ENCODE measurements around the gene NADK2. TPM values are rescaled to one million over a fixed set of nuclear protein-coding genes. Genes with fewer than 3 reads are reported as not detected.

Gene NADK2
- total and polyA plus RNA-seq, 2 donors from 2014 or later = 15.4 to 27.9 TPM

DNA sequence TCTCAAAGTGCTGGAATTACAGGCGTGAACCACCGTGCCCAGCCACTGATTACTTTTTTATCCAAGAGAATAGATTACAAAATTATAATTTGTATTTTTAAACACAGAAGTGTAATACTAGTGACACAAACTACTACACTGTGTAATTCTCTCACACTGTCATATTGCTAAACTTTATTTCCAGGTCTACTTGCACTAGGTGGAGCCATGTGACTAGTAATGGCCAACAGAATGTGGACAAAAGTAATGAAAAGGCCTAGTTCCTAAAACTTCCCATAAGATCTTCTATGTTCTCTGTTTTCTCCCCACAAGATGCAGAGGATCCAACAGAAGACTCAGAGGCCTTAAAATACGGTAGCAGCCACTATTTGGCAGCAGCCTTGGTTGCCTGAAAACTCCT, 27.3 kb downstream of the NADK2 start:
- TF ChIP-seq, protein P1, sequence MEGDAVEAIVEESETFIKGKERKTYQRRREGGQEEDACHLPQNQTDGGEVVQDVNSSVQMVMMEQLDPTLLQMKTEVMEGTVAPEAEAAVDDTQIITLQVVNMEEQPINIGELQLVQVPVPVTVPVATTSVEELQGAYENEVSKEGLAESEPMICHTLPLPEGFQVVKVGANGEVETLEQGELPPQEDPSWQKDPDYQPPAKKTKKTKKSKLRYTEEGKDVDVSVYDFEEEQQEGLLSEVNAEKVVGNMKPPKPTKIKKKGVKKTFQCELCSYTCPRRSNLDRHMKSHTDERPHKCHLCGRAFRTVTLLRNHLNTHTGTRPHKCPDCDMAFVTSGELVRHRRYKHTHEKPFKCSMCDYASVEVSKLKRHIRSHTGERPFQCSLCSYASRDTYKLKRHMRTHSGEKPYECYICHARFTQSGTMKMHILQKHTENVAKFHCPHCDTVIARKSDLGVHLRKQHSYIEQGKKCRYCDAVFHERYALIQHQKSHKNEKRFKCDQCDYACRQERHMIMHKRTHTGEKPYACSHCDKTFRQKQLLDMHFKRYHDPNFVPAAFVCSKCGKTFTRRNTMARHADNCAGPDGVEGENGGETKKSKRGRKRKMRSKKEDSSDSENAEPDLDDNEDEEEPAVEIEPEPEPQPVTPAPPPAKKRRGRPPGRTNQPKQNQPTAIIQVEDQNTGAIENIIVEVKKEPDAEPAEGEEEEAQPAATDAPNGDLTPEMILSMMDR (IDR thresholded peaks at IDR 0.05; ENCODE audit: borderline replicate concordance, extremely low read depth, insufficient read depth) = peak; percentile 20
- Histone ChIP-seq H3K9me3 (ENCODE audit: control insufficient read depth in 2 of 3, insufficient read depth in 1 of 3, low read length in 3 of 3) (no peaks in the 10 kb centered on the region), H3K36me3 (ENCODE audit: control insufficient read depth in 2 of 3, insufficient read depth in 3 of 3, low read length in 3 of 3) (peaks cover 2 to 8% (median 4%) of the 10 kb centered on the region in 3 donors)

DNA sequence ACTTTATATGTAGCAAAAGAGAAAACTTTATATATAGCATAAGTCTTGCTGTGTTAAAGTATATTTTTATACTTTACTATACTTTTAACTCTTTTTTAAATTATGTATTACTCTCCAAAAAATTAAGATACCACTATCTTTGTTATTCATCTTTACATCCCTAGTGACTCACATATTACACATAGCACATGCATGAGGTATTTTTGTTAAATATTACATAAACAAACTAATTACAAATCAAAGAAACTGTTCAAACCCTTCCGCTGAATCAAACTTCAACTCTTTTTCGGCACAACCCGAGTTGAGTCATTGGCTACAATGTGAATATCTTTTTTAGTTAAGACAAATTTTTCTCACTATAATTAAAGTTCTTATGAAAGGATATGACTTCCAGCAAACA, 32.1 kb downstream of the NADK2 start:
- peaks cover 0 to 3% (median 3%) of the 10 kb centered on the region in 3 donors for H3K36me3 ChIP-seq (ENCODE audit: control insufficient read depth in 2 of 3, insufficient read depth in 3 of 3, low read length in 3 of 3)

More for the DNA sequence above, 27.3 kb downstream of the NADK2 start:
- FAIRE-seq (no peak), DNase-seq (peak in 1 of 5 donors; percentile 12)
- Histone ChIP-seq H3K9ac (ENCODE audit: low read length in 3 of 3) (no peak overlapping the region), H3K27me3 (ENCODE audit: control insufficient read depth, insufficient read depth, low read length) (no peaks in the 10 kb centered on the region), H3K4me1 (ENCODE audit: control insufficient read depth in 2 of 3, insufficient read depth in 2 of 3, low read depth in 1 of 3, low read length in 3 of 3) (no peaks in the 10 kb centered on the region), H3K4me3 (ENCODE audit: low read length in 3 of 3) (no peak overlapping the region), H3K27ac (ENCODE audit: low read depth in 2 of 2, low read length in 2 of 2) (no peak overlapping the region)
- intact Hi-C loops (cut with DNase I) = no loop called here

DNA sequence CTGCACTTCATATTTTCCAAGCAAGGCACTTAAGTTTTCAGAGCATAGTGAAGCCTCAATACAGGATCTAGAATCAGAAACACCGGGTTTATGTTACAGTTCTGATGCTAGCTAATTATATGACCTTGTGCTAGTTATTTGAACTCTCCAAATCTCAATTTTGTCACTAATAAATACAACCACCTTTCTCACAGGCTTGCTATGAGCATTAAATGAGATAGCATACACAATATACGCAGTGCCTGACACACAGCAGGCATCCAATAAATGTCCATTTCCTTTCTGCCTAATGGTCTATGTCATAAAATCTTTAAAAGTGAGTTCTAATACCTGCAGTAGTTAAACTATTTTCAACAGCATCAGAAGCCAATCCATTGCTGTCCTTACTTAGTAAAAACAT, 32.9 kb downstream of the NADK2 start:
- FAIRE-seq (no peak), DNase-seq (no peak)
- H3K36me3 ChIP-seq (ENCODE audit: control insufficient read depth in 2 of 3, insufficient read depth in 3 of 3, low read length in 3 of 3) = peaks cover 0 to 3% (median 3%) of the 10 kb centered on the region in 3 donors

More for the DNA sequence above, 32.1 kb downstream of the NADK2 start:
- H3K27ac ChIP-seq (ENCODE audit: low read depth in 2 of 2, low read length in 2 of 2) = no peak overlapping the region
- FAIRE-seq (peak; percentile 6), DNase-seq (no peak)
- intact Hi-C loops (cut with DNase I) = no loop called here
- no peaks in the 10 kb centered on the region for H3K27me3 ChIP-seq (ENCODE audit: control insufficient read depth, insufficient read depth, low read length)
- TF ChIP-seq, protein P1 (IDR thresholded peaks at IDR 0.05; ENCODE audit: borderline replicate concordance, extremely low read depth, insufficient read depth) = no peak
- H3K9ac ChIP-seq (ENCODE audit: low read length in 3 of 3) = no peak overlapping the region
- H3K9me3 ChIP-seq (ENCODE audit: control insufficient read depth in 2 of 3, insufficient read depth in 1 of 3, low read length in 3 of 3) = no peaks in the 10 kb centered on the region
- H3K4me1 ChIP-seq (ENCODE audit: control insufficient read depth in 2 of 3, insufficient read depth in 2 of 3, low read depth in 1 of 3, low read length in 3 of 3) = no peaks in the 10 kb centered on the region
- H3K4me3 ChIP-seq (ENCODE audit: low read length in 3 of 3) = no peak overlapping the region

More for the DNA sequence above, 32.9 kb downstream of the NADK2 start:
- intact Hi-C loops (cut with DNase I) = no loop called here
- H3K4me3 ChIP-seq (ENCODE audit: low read length in 3 of 3) = no peak overlapping the region
- H3K27me3 ChIP-seq (ENCODE audit: control insufficient read depth, insufficient read depth, low read length) = no peaks in the 10 kb centered on the region
- no peaks in the 10 kb centered on the region for H3K4me1 ChIP-seq (ENCODE audit: control insufficient read depth in 2 of 3, insufficient read depth in 2 of 3, low read depth in 1 of 3, low read length in 3 of 3)
- no peak overlapping the region for H3K27ac ChIP-seq (ENCODE audit: low read depth in 2 of 2, low read length in 2 of 2)
- H3K9ac ChIP-seq (ENCODE audit: low read length in 3 of 3) = no peak overlapping the region
- TF ChIP-seq, protein P1 (IDR thresholded peaks at IDR 0.05; ENCODE audit: borderline replicate concordance, extremely low read depth, insufficient read depth) = no peak
- H3K9me3 ChIP-seq (ENCODE audit: control insufficient read depth in 2 of 3, insufficient read depth in 1 of 3, low read length in 3 of 3) = no peaks in the 10 kb centered on the region
